ENCODE results near the gene MSH5.

DNA sequence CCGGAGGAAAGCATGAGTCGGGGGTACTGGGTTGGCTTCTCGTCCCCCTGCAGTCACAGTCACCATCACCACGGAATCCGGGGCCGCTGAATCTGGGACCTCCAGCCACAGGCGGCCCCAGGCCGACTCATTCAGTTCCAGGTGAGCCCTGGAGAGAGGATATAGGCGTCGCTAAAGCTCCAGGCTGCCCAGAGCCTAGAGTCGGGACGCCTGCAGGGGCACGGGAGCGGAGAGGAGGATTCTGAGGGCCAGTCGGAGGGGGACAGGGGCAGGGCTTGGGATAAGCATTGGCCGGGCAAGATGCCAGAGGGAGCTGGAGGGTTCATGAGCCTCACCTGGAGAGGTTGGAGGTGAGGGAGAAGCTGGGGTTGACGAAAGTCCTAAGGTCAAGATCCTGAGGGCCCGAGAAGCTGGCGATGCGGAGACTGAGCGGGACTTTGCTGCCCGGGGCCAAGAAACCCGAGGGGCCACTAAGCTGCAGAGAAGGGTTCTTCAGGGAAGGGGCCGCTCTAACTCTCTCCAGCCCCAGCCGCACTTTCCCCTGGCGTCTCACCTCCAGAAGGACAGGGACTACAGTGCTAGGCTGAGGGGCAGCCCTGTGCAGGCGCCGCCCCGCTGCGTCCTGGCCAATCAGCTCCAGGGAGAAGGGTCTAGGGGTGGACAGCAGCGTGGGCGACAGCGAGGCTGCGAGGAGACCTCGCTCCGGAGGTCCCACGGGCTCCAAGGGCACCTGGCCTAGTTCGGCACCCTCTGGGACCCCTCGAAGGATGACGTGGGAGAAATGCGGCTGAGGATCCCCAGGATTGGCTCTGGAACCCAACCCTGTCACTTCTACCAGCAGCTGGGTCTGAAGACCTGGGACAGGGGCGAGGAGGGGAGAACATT, 26.3 kb downstream of the MSH5 start:
- TF ChIP-seq, protein P1, sequence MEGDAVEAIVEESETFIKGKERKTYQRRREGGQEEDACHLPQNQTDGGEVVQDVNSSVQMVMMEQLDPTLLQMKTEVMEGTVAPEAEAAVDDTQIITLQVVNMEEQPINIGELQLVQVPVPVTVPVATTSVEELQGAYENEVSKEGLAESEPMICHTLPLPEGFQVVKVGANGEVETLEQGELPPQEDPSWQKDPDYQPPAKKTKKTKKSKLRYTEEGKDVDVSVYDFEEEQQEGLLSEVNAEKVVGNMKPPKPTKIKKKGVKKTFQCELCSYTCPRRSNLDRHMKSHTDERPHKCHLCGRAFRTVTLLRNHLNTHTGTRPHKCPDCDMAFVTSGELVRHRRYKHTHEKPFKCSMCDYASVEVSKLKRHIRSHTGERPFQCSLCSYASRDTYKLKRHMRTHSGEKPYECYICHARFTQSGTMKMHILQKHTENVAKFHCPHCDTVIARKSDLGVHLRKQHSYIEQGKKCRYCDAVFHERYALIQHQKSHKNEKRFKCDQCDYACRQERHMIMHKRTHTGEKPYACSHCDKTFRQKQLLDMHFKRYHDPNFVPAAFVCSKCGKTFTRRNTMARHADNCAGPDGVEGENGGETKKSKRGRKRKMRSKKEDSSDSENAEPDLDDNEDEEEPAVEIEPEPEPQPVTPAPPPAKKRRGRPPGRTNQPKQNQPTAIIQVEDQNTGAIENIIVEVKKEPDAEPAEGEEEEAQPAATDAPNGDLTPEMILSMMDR (IDR thresholded peaks at IDR 0.05; ENCODE audit: low read depth, low read length) = no peak
- no peak for TF ChIP-seq EZH2phosphoT487 (IDR thresholded peaks at IDR 0.05; ENCODE audit: low read depth)

All from OCI-LY3 (cell line).